Caco-2 (cell line): Measurements from ENCODE around the gene CCDC112. TPM values are rescaled to one million over a fixed set of nuclear protein-coding genes. Genes with fewer than 3 reads are reported as not detected.

Source experiments
- BruUV-seq: library from RNA; stranded (reverse); fragments of 400-500 nt; replicated peaks from 2 replicates; lab custom pipeline; 2021; lab: Mats Ljungman, UMichigan
- CTCF ChIA-PET: fragments of 300-600 bp; sonication (Branson Sonifier 250); formaldehyde crosslinking; loops from one replicate; lab custom pipeline; 2022; ENCODE audit warnings: antibody characterized with exemption; lab: Charles Lee
- POLR2A ChIA-PET: fragments of 300-600 bp; sonication (Branson Sonifier 250); formaldehyde crosslinking; loops from one replicate; lab custom pipeline; 2022; ENCODE audit warnings: antibody characterized with exemption; lab: Charles Lee
- DNase-seq, 2 experiments: peaks; one replicate each; pipeline versions ENCODE4 v3.0.0 to v3.0.0-alpha.2; 2020 to 2022
- H3K27me3 ChIP-seq: replicated peaks from 2 replicates; pipeline ENCODE4 v1.6.0; 2011; ENCODE audit warnings: low read length; ENCODE audit not compliant: control insufficient read depth, insufficient read depth
- H3K36me3 ChIP-seq: 2 replicates; pipeline ENCODE4 v1.5.1; 2011; ENCODE audit warnings: low read length; ENCODE audit not compliant: control insufficient read depth, insufficient read depth
- H3K4me1 ChIP-seq: fragments of 250-450 bp; sonication (Bioruptor Pico); 2 replicates; pipeline ENCODE4 v1.5.1; 2020; ENCODE audit warnings: mild to moderate bottlenecking
- H3K4me3 ChIP-seq: 2 replicates; pipeline ENCODE4 v1.5.1; 2011; ENCODE audit warnings: low read depth, mild to moderate bottlenecking, control low read depth, low read length
- H3K9me3 ChIP-seq: fragments of 250-450 bp; sonication (Bioruptor Pico); 2 replicates; pipeline ENCODE4 v1.5.1; 2020; ENCODE audit warnings: mild to moderate bottlenecking, moderate library complexity
- H3K27ac Mint-ChIP-seq: one replicate; pipeline ENCODE4 v1.8.0; 2022; ENCODE audit warnings: mixed read lengths; ENCODE audit not compliant: unreplicated experiment
- H3K27me3 Mint-ChIP-seq: one replicate; pipeline ENCODE4 v1.8.0; 2022; ENCODE audit warnings: mixed read lengths; ENCODE audit not compliant: insufficient read depth, unreplicated experiment
- H3K36me3 Mint-ChIP-seq: one replicate; pipeline ENCODE4 v1.8.0; 2022; ENCODE audit warnings: mild to moderate bottlenecking, mixed read lengths; ENCODE audit not compliant: insufficient read depth, unreplicated experiment
- H3K4me1 Mint-ChIP-seq: one replicate; pipeline ENCODE4 v1.8.0; 2022; ENCODE audit warnings: low read depth, mixed read lengths; ENCODE audit not compliant: unreplicated experiment
- H3K4me3 Mint-ChIP-seq: one replicate; pipeline ENCODE4 v1.8.0; 2022; ENCODE audit warnings: mild to moderate bottlenecking, moderate library complexity, mixed read lengths; ENCODE audit not compliant: unreplicated experiment
- H3K9me3 Mint-ChIP-seq: one replicate; pipeline ENCODE4 v1.8.0; 2022; ENCODE audit warnings: mixed read lengths; ENCODE audit not compliant: unreplicated experiment
- CTCF ChIP-seq, 2 experiments: fragments of 200-600 bp in 1 of 2; IDR thresholded peaks; 1 replicate in 1 of 2; 2 replicates in 1 of 2; pipeline versions ENCODE4 v1.5.1 to v1.8.0; 2011 to 2022; ENCODE audit warnings: antibody characterized with exemption in 1 of 2, control low read depth in 1 of 2, inconsistent platforms in 1 of 2, low read depth in 1 of 2, low read length in 1 of 2, mild to moderate bottlenecking in 1 of 2, moderate library complexity in 1 of 2; ENCODE audit not compliant: insufficient read depth in 1 of 2, severe bottlenecking in 1 of 2, unreplicated experiment in 1 of 2
- intact Hi-C: fragments of 100-400 bp; cut with micrococcal nuclease; formaldehyde crosslinking; loops from one replicate; pipeline ENCODE4 v1.10.0; 2022; ENCODE audit not compliant: unreplicated experiment
- total RNA-seq: library from RNA; stranded (reverse); gene quantifications from 2 replicates; pipeline ENCODE4 v1.2.3, GENCODE V29; 2022

CCDC112 gene
- total RNA-seq, 1 experiment from 2014 or later: 2.9 TPM

GRCh38 chr5:115229606-115230005 is 66.8 kb downstream of the CCDC112 start:
- Histone ChIP-seq H3K4me1 (no peaks in the 10 kb centered on the region), H3K27me3 (no peaks in the 10 kb centered on the region), H3K36me3 (no peaks in the 10 kb centered on the region), H3K4me3 (no peak overlapping the region), H3K9me3 (no peaks in the 10 kb centered on the region)
- ChIA-PET CTCF (no interaction called here), POLR2A (no interaction called here)
- H3K4me1 Mint-ChIP-seq: no peaks in the 10 kb centered on the region
- intact Hi-C loops: no loop called here
- no TSS peak for BruUV-seq
- DNase-seq: no peak
- TF ChIP-seq CTCF (IDR thresholded peaks at IDR 0.05; ENCODE audit: insufficient read depth in 1 of 2, low read depth in 1 of 2, low read length in 1 of 2, severe bottlenecking in 1 of 2, unreplicated experiment in 1 of 2): no peak
- no peak overlapping the region for H3K4me3 Mint-ChIP-seq
- no peak overlapping the region for H3K27ac Mint-ChIP-seq
- no peaks in the 10 kb centered on the region for H3K9me3 Mint-ChIP-seq
- H3K27me3 Mint-ChIP-seq: no peaks in the 10 kb centered on the region
- H3K36me3 Mint-ChIP-seq: no peaks in the 10 kb centered on the region

GRCh38 chr5:115227281-115227680 is 69.2 kb downstream of the CCDC112 start:
- H3K27me3 Mint-ChIP-seq: no peaks in the 10 kb centered on the region
- no TSS peak for BruUV-seq
- no peak for TF ChIP-seq CTCF (IDR thresholded peaks at IDR 0.05; ENCODE audit: insufficient read depth in 1 of 2, low read depth in 1 of 2, low read length in 1 of 2, severe bottlenecking in 1 of 2, unreplicated experiment in 1 of 2)
- Histone ChIP-seq H3K4me3 (no peak overlapping the region), H3K27me3 (no peaks in the 10 kb centered on the region), H3K4me1 (no peaks in the 10 kb centered on the region), H3K9me3 (no peaks in the 10 kb centered on the region), H3K36me3 (no peaks in the 10 kb centered on the region)
- no peak for DNase-seq
- H3K4me1 Mint-ChIP-seq: no peaks in the 10 kb centered on the region
- H3K9me3 Mint-ChIP-seq: no peaks in the 10 kb centered on the region
- CTCF ChIA-PET: no interaction called here
- no peaks in the 10 kb centered on the region for H3K36me3 Mint-ChIP-seq
- H3K27ac Mint-ChIP-seq: no peak overlapping the region
- POLR2A ChIA-PET: no interaction called here
- intact Hi-C loops: no loop called here
- no peak overlapping the region for H3K4me3 Mint-ChIP-seq

Other genes with a start within 250 kb of the CCDC112 start
- gene TRIM36, start 126.7 kb downstream of the CCDC112 start, total RNA-seq: 0.95 and 1.3 TPM in 2 replicates
- 38.3 and 39.4 TPM in 2 replicates for gene PGGT1B, start 33.8 kb downstream of the CCDC112 start, total RNA-seq
- 11.1 and 11.8 TPM in 2 replicates for gene FEM1C, start 248.1 kb upstream of the CCDC112 start, total RNA-seq